Natural killer cell treated with Interleukin-12 subunit alpha and Interleukin-12 subunit beta and Interleukin-15 and Interleukin-18, amount 100 ng/mL, for 72 hours (primary cell): Measurements from ENCODE around the gene CHCHD3. TPM values are rescaled to one million over a fixed set of nuclear protein-coding genes. Genes with fewer than 3 reads are reported as not detected.
A peak's percentile ranks its signal among the peaks of the same experiment; 100 is the strongest.

Experiments used
- ATAC-seq, 2 donors: fragments of 150-1000 bp; cut with Tn5 transposase in 1 of 2; sonication (Bioruptor Pico), chemical (Tn5 transposase) in 1 of 2; 2 replicates each; pipeline ENCODE4 v1.10.0; 2021
- DNase-seq: peaks from one replicate; pipeline ENCODE4 v3.0.0; 2022; ENCODE audit warnings: low spot score
- H3K27ac Mint-ChIP-seq, 2 donors: 1 replicate in 1 of 2; 2 replicates in 1 of 2; pipeline ENCODE4 v1.8.0; 2022; ENCODE audit warnings: mixed read lengths in 2 of 2, mild to moderate bottlenecking in 1 of 2, moderate library complexity in 1 of 2
- H3K27me3 Mint-ChIP-seq, 2 donors: 1 replicate in 1 of 2; 2 replicates in 1 of 2; pipeline ENCODE4 v1.8.0; 2022; ENCODE audit warnings: mixed read lengths in 2 of 2
- H3K36me3 Mint-ChIP-seq: one replicate; pipeline ENCODE4 v1.8.0; 2022; ENCODE audit warnings: mixed read lengths
- H3K4me1 Mint-ChIP-seq, 2 donors: 1 replicate in 1 of 2; 2 replicates in 1 of 2; pipeline ENCODE4 v1.8.0; 2022; ENCODE audit warnings: low read depth in 2 of 2, mixed read lengths in 2 of 2, mild to moderate bottlenecking in 1 of 2
- H3K4me3 Mint-ChIP-seq: one replicate; pipeline ENCODE4 v1.8.0; 2022; ENCODE audit warnings: mixed read lengths
- H3K9me3 Mint-ChIP-seq: 2 replicates; pipeline ENCODE4 v1.8.0; 2022; ENCODE audit warnings: mixed read lengths
- total RNA-seq, 2 donors: library from RNA; stranded (reverse); gene quantifications; one replicate each; pipeline ENCODE4 v1.2.3, GENCODE V29; 2022

The CHCHD3 gene
- total RNA-seq, 2 donors from 2014 or later: 58.8 to 96.1 TPM

GRCh38 chr7:132966754-132967469 lies 115.0 kb downstream of the CHCHD3 start:
- Mint-ChIP-seq H3K27ac (no peak overlapping the region), H3K4me1 (peaks cover 4 to 5% of the 10 kb centered on the region in 2 donors), H3K36me3 (no peaks in the 10 kb centered on the region), H3K9me3 (no peaks in the 10 kb centered on the region), H3K27me3 (no peaks in the 10 kb centered on the region), H3K4me3 (no peak overlapping the region)
- ATAC-seq: no peak
- no peak for DNase-seq

- Mint-ChIP-seq H3K36me3 (no peaks in the 10 kb centered on the region), H3K27me3 (no peaks in the 10 kb centered on the region), H3K27ac (no peak overlapping the region), H3K4me1 (peaks cover 4 to 5% of the 10 kb centered on the region in 2 donors), H3K4me3 (no peak overlapping the region), H3K9me3 (no peaks in the 10 kb centered on the region)
- DNase-seq (no peak), ATAC-seq (no peak)
Observed at GRCh38 chr7:132965951-132966350, 115.9 kb downstream of the CHCHD3 start.

GRCh38 chr7:132964876-132965275 lies 117.0 kb downstream of the CHCHD3 start:
- DNase-seq: no peak

GRCh38 chr7:132959891-132960290 lies 122.0 kb downstream of the CHCHD3 start:
- no peak for DNase-seq
- H3K4me3 Mint-ChIP-seq: no peak overlapping the region
- no peaks in the 10 kb centered on the region for H3K27me3 Mint-ChIP-seq
- peaks cover under 1 to 2% of the 10 kb centered on the region in 2 donors for H3K4me1 Mint-ChIP-seq
- no peaks in the 10 kb centered on the region for H3K9me3 Mint-ChIP-seq
- no peaks in the 10 kb centered on the region for H3K36me3 Mint-ChIP-seq
- no peak overlapping the region for H3K27ac Mint-ChIP-seq
- ATAC-seq: no peak

More at GRCh38 chr7:132964876-132965275, 117.0 kb downstream of the CHCHD3 start:
- no peak overlapping the region for H3K27ac Mint-ChIP-seq
- no peak for ATAC-seq
- no peaks in the 10 kb centered on the region for H3K27me3 Mint-ChIP-seq
- peaks cover 4 to 5% of the 10 kb centered on the region in 2 donors for H3K4me1 Mint-ChIP-seq
- H3K9me3 Mint-ChIP-seq: no peaks in the 10 kb centered on the region
- no peaks in the 10 kb centered on the region for H3K36me3 Mint-ChIP-seq
- no peak overlapping the region for H3K4me3 Mint-ChIP-seq

- ATAC-seq (no peak), DNase-seq (no peak)
- no peaks in the 10 kb centered on the region for H3K9me3 Mint-ChIP-seq
- no peaks in the 10 kb centered on the region for H3K4me1 Mint-ChIP-seq
- no peak overlapping the region for H3K4me3 Mint-ChIP-seq
- no peaks in the 10 kb centered on the region for H3K27me3 Mint-ChIP-seq
- no peak overlapping the region for H3K27ac Mint-ChIP-seq
- no peaks in the 10 kb centered on the region for H3K36me3 Mint-ChIP-seq
Observed at GRCh38 chr7:132956556-132956955, 125.3 kb downstream of the CHCHD3 start.

- no peaks in the 10 kb centered on the region for H3K36me3 Mint-ChIP-seq
- no peak overlapping the region for H3K27ac Mint-ChIP-seq
- ATAC-seq: peak in 1 of 2 donors; percentile 20
- H3K9me3 Mint-ChIP-seq: no peaks in the 10 kb centered on the region
- no peaks in the 10 kb centered on the region for H3K4me1 Mint-ChIP-seq
- no peak for DNase-seq
- H3K4me3 Mint-ChIP-seq: no peak overlapping the region
- H3K27me3 Mint-ChIP-seq: no peaks in the 10 kb centered on the region
Observed at GRCh38 chr7:132953468-132953867, 128.4 kb downstream of the CHCHD3 start.

- no peaks in the 10 kb centered on the region for H3K4me1 Mint-ChIP-seq
- H3K9me3 Mint-ChIP-seq: no peaks in the 10 kb centered on the region
- H3K27ac Mint-ChIP-seq: no peak overlapping the region
- no peak overlapping the region for H3K4me3 Mint-ChIP-seq
- ATAC-seq (no peak), DNase-seq (no peak)
- H3K36me3 Mint-ChIP-seq: no peaks in the 10 kb centered on the region
- no peaks in the 10 kb centered on the region for H3K27me3 Mint-ChIP-seq
Observed at GRCh38 chr7:132950725-132951124, 131.2 kb downstream of the CHCHD3 start.

- DNase-seq (no peak), ATAC-seq (no peak)
- Mint-ChIP-seq H3K9me3 (no peaks in the 10 kb centered on the region), H3K36me3 (no peaks in the 10 kb centered on the region), H3K27me3 (no peaks in the 10 kb centered on the region), H3K4me3 (no peak overlapping the region), H3K27ac (no peak overlapping the region), H3K4me1 (peaks cover 3 to 9% of the 10 kb centered on the region in 2 donors)
Observed at GRCh38 chr7:132947011-132947410, 134.9 kb downstream of the CHCHD3 start.

GRCh38 chr7:132944774-132945173 lies 137.1 kb downstream of the CHCHD3 start:
- no peaks in the 10 kb centered on the region for H3K27me3 Mint-ChIP-seq
- H3K4me1 Mint-ChIP-seq: peaks cover 12 to 19% of the 10 kb centered on the region in 2 donors
- DNase-seq (no peak), ATAC-seq (no peak)
- H3K4me3 Mint-ChIP-seq: no peak overlapping the region
- no peaks in the 10 kb centered on the region for H3K9me3 Mint-ChIP-seq
- no peak overlapping the region for H3K27ac Mint-ChIP-seq
- peaks cover 4% of the 10 kb centered on the region for H3K36me3 Mint-ChIP-seq

GRCh38 chr7:132943645-132944044 lies 138.2 kb downstream of the CHCHD3 start:
- no peak for ATAC-seq
- H3K27ac Mint-ChIP-seq: no peak overlapping the region
- H3K4me1 Mint-ChIP-seq: peaks cover 13 to 19% of the 10 kb centered on the region in 2 donors
- H3K9me3 Mint-ChIP-seq: no peaks in the 10 kb centered on the region
- H3K36me3 Mint-ChIP-seq: peaks cover 4% of the 10 kb centered on the region
- H3K4me3 Mint-ChIP-seq: no peak overlapping the region
- no peak for DNase-seq
- no peaks in the 10 kb centered on the region for H3K27me3 Mint-ChIP-seq

- H3K27ac Mint-ChIP-seq: no peak overlapping the region
- peaks cover 4% of the 10 kb centered on the region for H3K36me3 Mint-ChIP-seq
- H3K4me1 Mint-ChIP-seq: peaks cover 13 to 19% of the 10 kb centered on the region in 2 donors
- H3K27me3 Mint-ChIP-seq: no peaks in the 10 kb centered on the region
- H3K4me3 Mint-ChIP-seq: no peak overlapping the region
- DNase-seq (no peak), ATAC-seq (no peak)
- no peaks in the 10 kb centered on the region for H3K9me3 Mint-ChIP-seq
Observed at GRCh38 chr7:132942701-132943100, 139.2 kb downstream of the CHCHD3 start.

GRCh38 chr7:132941905-132942304 lies 140.0 kb downstream of the CHCHD3 start:
- DNase-seq (no peak), ATAC-seq (no peak)
- Mint-ChIP-seq H3K27me3 (no peaks in the 10 kb centered on the region), H3K4me1 (peaks cover 13 to 19% of the 10 kb centered on the region in 2 donors), H3K4me3 (no peak overlapping the region), H3K9me3 (no peaks in the 10 kb centered on the region), H3K27ac (no peak overlapping the region), H3K36me3 (peaks cover 4% of the 10 kb centered on the region)

- Mint-ChIP-seq H3K27ac (no peak overlapping the region), H3K27me3 (no peaks in the 10 kb centered on the region), H3K4me1 (peaks cover 13 to 19% of the 10 kb centered on the region in 2 donors), H3K9me3 (no peaks in the 10 kb centered on the region), H3K4me3 (no peak overlapping the region), H3K36me3 (peaks cover 4% of the 10 kb centered on the region)
- no peak for ATAC-seq
- DNase-seq: no peak
Observed at GRCh38 chr7:132941428-132941827, 140.5 kb downstream of the CHCHD3 start.

- no peaks in the 10 kb centered on the region for H3K27me3 Mint-ChIP-seq
- H3K4me1 Mint-ChIP-seq: peaks cover 16 to 19% of the 10 kb centered on the region in 2 donors
- no peak overlapping the region for H3K4me3 Mint-ChIP-seq
- no peak overlapping the region for H3K27ac Mint-ChIP-seq
- no peaks in the 10 kb centered on the region for H3K9me3 Mint-ChIP-seq
- ATAC-seq: no peak
- peaks cover 12% of the 10 kb centered on the region for H3K36me3 Mint-ChIP-seq
- no peak for DNase-seq
Observed at GRCh38 chr7:132940084-132940483, 141.8 kb downstream of the CHCHD3 start.

- Mint-ChIP-seq H3K4me1 (peaks cover 16 to 19% of the 10 kb centered on the region in 2 donors), H3K9me3 (no peaks in the 10 kb centered on the region), H3K36me3 (peaks cover 12% of the 10 kb centered on the region), H3K27ac (no peak overlapping the region), H3K4me3 (no peak overlapping the region), H3K27me3 (no peaks in the 10 kb centered on the region)
- ATAC-seq (no peak), DNase-seq (no peak)
Observed at GRCh38 chr7:132939495-132939894, 142.4 kb downstream of the CHCHD3 start.
